HL-60/S4 (cell line): ENCODE measurements around the gene BICRA.
"Not testable (repeated sequence)": the region's sequence is repeated elsewhere in the genome, so short reads cannot be mapped to it uniquely, and the experiment has no call there.

Experiments used
- in situ Hi-C: fragments of 300-500 bp; cut with MboI; formaldehyde crosslinking; loops from 2 replicates; pipeline ENCODE4 v1.14.3; 2022; ENCODE audit warnings: low sequenced_read_pairs

BICRA gene

GRCh38 chr19:47658431-47659348 is 49.8 kb downstream of the BICRA start:
- in situ Hi-C loops: no loop called here

GRCh38 chr19:47660435-47660832 is 51.5 kb downstream of the BICRA start:
- in situ Hi-C loops: no loop called here

- in situ Hi-C loops: no loop called here
Measured at GRCh38 chr19:47661161-47661560, 52.2 kb downstream of the BICRA start.

- in situ Hi-C loops: no loop called here
Measured at GRCh38 chr19:47661611-47662010, 52.7 kb downstream of the BICRA start.

GRCh38 chr19:47663435-47663910 is 54.5 kb downstream of the BICRA start:
- in situ Hi-C loops: no loop called here

GRCh38 chr19:47663911-47664771 is 55.2 kb downstream of the BICRA start:
- in situ Hi-C loops: no loop called here

GRCh38 chr19:47668556-47668955 is 59.6 kb downstream of the BICRA start:
- in situ Hi-C loops: not testable (repeated sequence)

GRCh38 chr19:47670736-47671135 is 61.8 kb downstream of the BICRA start:
- in situ Hi-C loops: no loop called here

- in situ Hi-C loops: no loop called here
Measured at GRCh38 chr19:47671499-47671898, 62.6 kb downstream of the BICRA start.

GRCh38 chr19:47673426-47673825 is 64.5 kb downstream of the BICRA start:
- in situ Hi-C loops: no loop called here

- in situ Hi-C loops: no loop called here
Measured at GRCh38 chr19:47674548-47674947, 65.6 kb downstream of the BICRA start.

- in situ Hi-C loops: loop anchor here (25.0 kb wide), 1 partner anchor 388 kb away; no protein-coding TSS in a partner anchor
Measured at GRCh38 chr19:47675271-47675670, 66.3 kb downstream of the BICRA start.

- in situ Hi-C loops: loop anchor here (25.0 kb wide), 1 partner anchor 389 kb away; no protein-coding TSS in a partner anchor
Measured at GRCh38 chr19:47675859-47676258, 66.9 kb downstream of the BICRA start.

GRCh38 chr19:47676811-47677210 is 67.9 kb downstream of the BICRA start:
- in situ Hi-C loops: loop anchor here (25.0 kb wide), 1 partner anchor 390 kb away; no protein-coding TSS in a partner anchor

GRCh38 chr19:47679251-47679900 is 70.4 kb downstream of the BICRA start:
- in situ Hi-C loops: loop anchor here (25.0 kb wide), 1 partner anchor 392 kb away; no protein-coding TSS in a partner anchor

- in situ Hi-C loops: loop anchor here (25.0 kb wide), 1 partner anchor 393 kb away; no protein-coding TSS in a partner anchor
Measured at GRCh38 chr19:47679922-47680857, 71.3 kb downstream of the BICRA start.

- in situ Hi-C loops: loop anchor here (25.0 kb wide), 1 partner anchor 394 kb away; no protein-coding TSS in a partner anchor
Measured at GRCh38 chr19:47680858-47681332, 72.0 kb downstream of the BICRA start.

- in situ Hi-C loops: loop anchor here (25.0 kb wide), 1 partner anchor 394 kb away; no protein-coding TSS in a partner anchor
Measured at GRCh38 chr19:47681388-47681787, 72.5 kb downstream of the BICRA start.

- in situ Hi-C loops: loop anchor here (25.0 kb wide), 1 partner anchor 395 kb away; no protein-coding TSS in a partner anchor
Measured at GRCh38 chr19:47681936-47682335, 73.0 kb downstream of the BICRA start.
